HG02678 (cell line): ENCODE data around the gene CACNB2.

Experiments
- ATAC-seq: cut with Tn5 transposase; IDR thresholded peaks from one replicate; pipeline ENCODE4 v1.9.1; 2021; ENCODE audit warnings: mild to moderate bottlenecking, moderate library complexity; ENCODE audit not compliant: unreplicated experiment

The CACNB2 gene

GRCh38 chr10:18490755-18491154, 350.5 kb downstream of the CACNB2 start:
- ATAC-seq, result no peak

GRCh38 chr10:18497806-18498369, 357.7 kb downstream of the CACNB2 start:
- no peak for ATAC-seq

- no peak for ATAC-seq
Measured at GRCh38 chr10:18498998-18499397, 358.8 kb downstream of the CACNB2 start.

- ATAC-seq, result no peak
Measured at GRCh38 chr10:18500576-18500975, 360.4 kb downstream of the CACNB2 start.

GRCh38 chr10:18501198-18501597, 361.0 kb downstream of the CACNB2 start:
- peak; percentile 93 for ATAC-seq

- no peak for ATAC-seq
Measured at GRCh38 chr10:18501629-18502028, 361.4 kb downstream of the CACNB2 start.

DNA sequence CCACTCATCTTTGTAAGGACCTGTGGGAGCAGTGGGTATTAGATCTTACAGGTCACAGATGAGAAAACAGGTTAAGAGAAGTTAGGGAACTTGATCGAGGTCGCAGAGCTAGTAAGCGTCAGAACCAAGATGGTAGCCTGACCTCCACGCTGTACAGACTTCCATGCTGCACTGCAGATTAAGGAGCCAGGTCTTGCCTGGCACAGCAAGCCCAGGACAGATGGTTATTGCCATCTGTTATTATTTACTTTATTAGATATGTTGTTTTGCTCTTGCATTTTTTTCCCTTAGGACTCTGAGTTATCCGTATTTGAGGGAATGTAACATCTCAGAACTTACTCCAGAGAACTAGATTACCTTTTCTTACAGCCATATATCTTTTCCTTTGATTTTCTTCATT, 363.9 kb downstream of the CACNB2 start:
- no peak for ATAC-seq

GRCh38 chr10:18505456-18506118, 365.4 kb downstream of the CACNB2 start:
- ATAC-seq, result no peak

GRCh38 chr10:18508587-18508986, 368.4 kb downstream of the CACNB2 start:
- no peak for ATAC-seq

DNA sequence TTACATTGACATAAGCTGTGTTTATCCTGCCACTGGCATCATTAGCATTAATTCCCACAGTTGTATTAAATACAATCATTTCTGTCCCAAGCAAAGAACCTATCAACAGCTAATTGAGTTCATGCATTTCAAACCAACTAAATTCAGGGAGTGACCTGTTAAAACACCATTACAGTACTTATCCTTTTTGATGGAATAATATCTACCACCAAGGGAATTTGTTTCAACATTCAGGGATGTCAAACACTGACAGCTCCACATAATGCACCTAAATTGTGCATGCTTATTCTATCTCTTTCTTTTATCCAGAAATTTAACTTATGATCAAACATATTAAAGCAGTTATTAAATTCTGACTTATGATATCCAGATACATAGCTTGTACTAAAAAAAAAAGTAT, 374.3 kb downstream of the CACNB2 start:
- ATAC-seq, result no peak

GRCh38 chr10:18516851-18517250, 376.6 kb downstream of the CACNB2 start:
- ATAC-seq, result no peak

GRCh38 chr10:18523025-18523424, 382.8 kb downstream of the CACNB2 start:
- ATAC-seq, result no peak

GRCh38 chr10:18523858-18524257, 383.6 kb downstream of the CACNB2 start:
- ATAC-seq, result no peak

- ATAC-seq, result no peak
Measured at GRCh38 chr10:18527687-18528086, 387.5 kb downstream of the CACNB2 start.

GRCh38 chr10:18528292-18528691, 388.1 kb downstream of the CACNB2 start:
- ATAC-seq, result no peak

DNA sequence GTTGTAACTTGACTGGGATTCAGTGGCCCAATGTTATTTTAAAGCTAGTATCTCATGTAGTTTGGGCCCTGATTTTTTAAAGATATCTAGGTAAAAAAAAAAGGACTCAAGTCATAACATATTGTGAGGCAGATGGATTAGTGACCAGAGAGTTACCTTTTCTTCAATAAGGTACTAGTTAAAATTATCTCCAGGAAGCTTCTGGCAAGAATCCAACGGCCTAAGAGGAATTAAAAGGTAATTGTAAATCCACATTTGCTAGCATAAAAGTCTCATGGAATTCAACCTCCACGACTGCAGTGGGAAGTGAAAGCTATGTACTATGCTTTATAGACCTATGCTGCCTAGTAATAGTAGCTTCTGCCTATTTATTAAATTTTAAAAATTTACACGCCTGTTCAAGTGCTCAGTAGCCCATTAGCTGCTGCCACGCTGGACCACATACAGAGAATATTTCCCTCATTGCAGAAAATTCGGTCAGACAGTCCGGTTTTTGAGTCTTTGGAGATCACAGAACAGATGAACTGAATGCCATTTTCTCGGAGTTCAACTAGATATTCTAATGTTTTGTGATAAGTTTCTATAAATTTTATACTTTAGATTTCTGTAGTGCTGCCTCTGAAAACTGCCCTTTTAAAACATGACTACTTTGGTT, 392.8 kb downstream of the CACNB2 start:
- ATAC-seq, result no peak

- ATAC-seq, result no peak
Measured at GRCh38 chr10:18533896-18534295, 393.7 kb downstream of the CACNB2 start.

DNA sequence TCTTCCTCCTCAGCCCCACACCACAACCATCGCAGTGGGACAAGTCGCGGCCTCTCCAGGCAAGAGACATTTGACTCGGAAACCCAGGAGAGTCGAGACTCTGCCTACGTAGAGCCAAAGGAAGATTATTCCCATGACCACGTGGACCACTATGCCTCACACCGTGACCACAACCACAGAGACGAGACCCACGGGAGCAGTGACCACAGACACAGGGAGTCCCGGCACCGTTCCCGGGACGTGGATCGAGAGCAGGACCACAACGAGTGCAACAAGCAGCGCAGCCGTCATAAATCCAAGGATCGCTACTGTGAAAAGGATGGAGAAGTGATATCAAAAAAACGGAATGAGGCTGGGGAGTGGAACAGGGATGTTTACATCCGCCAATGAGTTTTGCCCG, 399.1 kb downstream of the CACNB2 start:
- ATAC-seq, result no peak

DNA sequence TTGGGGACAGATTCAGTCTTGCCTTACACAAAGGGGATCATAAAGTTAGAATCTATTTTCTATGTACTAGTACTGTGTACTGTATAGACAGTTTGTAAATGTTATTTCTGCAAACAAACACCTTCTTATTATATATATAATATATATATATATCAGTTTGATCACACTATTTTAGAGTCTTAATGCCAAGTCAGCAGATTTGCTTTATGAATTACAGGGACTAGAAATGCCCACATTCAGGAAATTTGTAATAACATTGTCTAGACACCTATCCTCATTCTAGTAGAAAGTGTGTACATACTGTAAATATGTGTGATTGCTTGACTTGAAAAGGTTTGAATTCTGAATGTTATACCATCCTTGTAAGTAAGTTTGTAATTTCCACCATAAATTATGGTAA, 400.0 kb downstream of the CACNB2 start:
- no peak for ATAC-seq

- no peak for ATAC-seq
Measured at GRCh38 chr10:18542832-18543231, 402.6 kb downstream of the CACNB2 start.

- no peak for ATAC-seq
Measured at GRCh38 chr10:18545621-18546305, 405.5 kb downstream of the CACNB2 start.

GRCh38 chr10:18549105-18549504, 408.9 kb downstream of the CACNB2 start:
- ATAC-seq, result no peak
